Measurements from ENCODE around the gene BAG3. TPM values are rescaled to one million over a fixed set of nuclear protein-coding genes. Genes with fewer than 3 reads are reported as not detected.

The BAG3 gene
- total and polyA plus RNA-seq, 2 of the 4 experiments (the other 2 are of a cell fraction) = 5.4 to 42.5 TPM

GRCh38 chr10:119705434-119705831 lies 54.3 kb downstream of the BAG3 start:
- H2AFZ ChIP-seq (replicated peaks; ENCODE audit: low read length, poor library complexity) = no peak overlapping the region
- no peak overlapping the region for H3K27ac ChIP-seq (ENCODE audit: insufficient read depth, low read length)
- no peak overlapping the region for H3K9ac ChIP-seq (ENCODE audit: low read depth, low read length)
- H2BK120ac ChIP-seq (ENCODE audit: low read depth, low read length) = no peak overlapping the region
- no peak overlapping the region for H4K8ac ChIP-seq (ENCODE audit: low read depth in 2 of 2, low read length in 2 of 2)
- in situ Hi-C loops (cut with MboI; ENCODE audit: low sequenced_read_pairs) = no loop called here
- CTCF ChIA-PET = interaction anchor here (0.7 kb wide), 1 partner anchor 11 kb away, joined by 6 read pairs; no protein-coding TSS in a partner anchor
- TF ChIP-seq, protein P1, sequence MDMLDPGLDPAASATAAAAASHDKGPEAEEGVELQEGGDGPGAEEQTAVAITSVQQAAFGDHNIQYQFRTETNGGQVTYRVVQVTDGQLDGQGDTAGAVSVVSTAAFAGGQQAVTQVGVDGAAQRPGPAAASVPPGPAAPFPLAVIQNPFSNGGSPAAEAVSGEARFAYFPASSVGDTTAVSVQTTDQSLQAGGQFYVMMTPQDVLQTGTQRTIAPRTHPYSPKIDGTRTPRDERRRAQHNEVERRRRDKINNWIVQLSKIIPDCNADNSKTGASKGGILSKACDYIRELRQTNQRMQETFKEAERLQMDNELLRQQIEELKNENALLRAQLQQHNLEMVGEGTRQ (IDR thresholded peaks at IDR 0.05; ENCODE audit: low read depth, low read length) = no peak
- TF ChIP-seq POLR2A (IDR thresholded peaks at IDR 0.05; ENCODE audit: low read depth, low read length) = no peak
- no peak for TF ChIP-seq NFE2L2 (IDR thresholded peaks at IDR 0.05; ENCODE audit: low read depth, low read length)
- WGBS, 2 experiments (ENCODE audit: extremely low coverage in 2 of 2, insufficient read length in 1 of 2) = no CpG with 5 or more reads among the region's 3 CpGs
- no peaks in the 10 kb centered on the region for H3K79me1 ChIP-seq (ENCODE audit: low read depth in 1 of 2, low read length in 2 of 2)
- peaks cover 4% of the 10 kb centered on the region for H3K9me1 ChIP-seq (ENCODE audit: insufficient read depth, low read length)
- intact Hi-C loops (cut with micrococcal nuclease) = no loop called here
- H3K4me1 ChIP-seq (ENCODE audit: control insufficient read depth, insufficient read depth, low read length) = peaks cover 3% of the 10 kb centered on the region; the same call in 1 of the 2 replicates
- no peak overlapping the region for H3K56ac ChIP-seq (ENCODE audit: extremely low read depth, insufficient read depth, low read length)
- H3K36me3 ChIP-seq (ENCODE audit: control insufficient read depth, insufficient read depth, low read length) = no peaks in the 10 kb centered on the region
- peak overlapping the region; percentile 48; the same call in 1 of the 2 replicates for H3K4me2 ChIP-seq (ENCODE audit: low read depth, low read length)
- H2AK9ac ChIP-seq (replicated peaks; ENCODE audit: low read depth, low read length, poor library complexity) = no peak overlapping the region
- ATAC-seq (ENCODE audit: low read depth) = no peak
- H4K91ac ChIP-seq (ENCODE audit: insufficient read depth, low read depth, low read length) = no peak overlapping the region
- H3K14ac ChIP-seq (replicated peaks; ENCODE audit: low read depth, low read length) = no peak overlapping the region
- no peak overlapping the region for H4K5ac ChIP-seq (ENCODE audit: low read depth, low read length)
- H2BK5ac ChIP-seq (ENCODE audit: low read depth, low read length, poor library complexity, severe bottlenecking) = no peak overlapping the region
- H3K4me3 ChIP-seq (ENCODE audit: insufficient read depth, low read depth, low read length) = no peak overlapping the region
- dilution Hi-C loops (cut with HindIII; ENCODE audit: low sequenced_read_pairs, unreplicated experiment) = no loop called here
- H3K18ac ChIP-seq (ENCODE audit: low read depth, low read length) = no peak overlapping the region
- no peaks in the 10 kb centered on the region for H4K20me1 ChIP-seq (ENCODE audit: insufficient read depth, low read length)
- H2BK20ac ChIP-seq (ENCODE audit: low read depth, low read length) = no peak overlapping the region
- POLR2A ChIA-PET (ENCODE audit: unreplicated experiment) = no interaction called here
- no peaks in the 10 kb centered on the region for H3K9me3 ChIP-seq (ENCODE audit: control insufficient read depth, insufficient read depth, low read length)
- no peak for DNase-seq
- H2AK5ac ChIP-seq (ENCODE audit: low read depth, low read length) = no peak overlapping the region
- no peaks in the 10 kb centered on the region; the same call in 1 of the 2 replicates for H3K27me3 ChIP-seq (ENCODE audit: control insufficient read depth, insufficient read depth, low read length)
- H2BK15ac ChIP-seq (ENCODE audit: low read depth, low read length) = no peak overlapping the region
- BruUV-seq (replicated peaks) = no TSS peak
- H3K23ac ChIP-seq (ENCODE audit: low read depth, low read length) = no peak overlapping the region
- no peak overlapping the region for H3K4ac ChIP-seq (ENCODE audit: low read depth, low read length)
